Neural crest cell (in vitro differentiated cells): Measurements from ENCODE around the gene MYH7B. TPM values are rescaled to one million over a fixed set of nuclear protein-coding genes. Genes with fewer than 3 reads are reported as not detected.

Experiments used
- DNase-seq: peaks from one replicate; pipeline ENCODE4 v3.0.0; 2021; ENCODE audit warnings: low read depth, mixed read lengths, low spot score
- H3K27ac Mint-ChIP-seq: one replicate; pipeline ENCODE4 v1.8.0; 2021; ENCODE audit warnings: mild to moderate bottlenecking, mixed read lengths; ENCODE audit not compliant: unreplicated experiment
- H3K27me3 Mint-ChIP-seq: 2 replicates; pipeline ENCODE4 v1.8.0; 2021; ENCODE audit warnings: low read depth, mild to moderate bottlenecking, mixed read lengths
- H3K36me3 Mint-ChIP-seq: 2 replicates; pipeline ENCODE4 v1.8.0; 2021; ENCODE audit warnings: low read depth, mild to moderate bottlenecking, mixed read lengths
- H3K4me1 Mint-ChIP-seq: 2 replicates; pipeline ENCODE4 v1.8.0; 2021; ENCODE audit warnings: mixed read lengths
- H3K4me3 Mint-ChIP-seq: one replicate; pipeline ENCODE4 v1.8.0; 2021; ENCODE audit warnings: mild to moderate bottlenecking, mixed read lengths
- H3K9me3 Mint-ChIP-seq: 2 replicates; pipeline ENCODE4 v1.8.0; 2021; ENCODE audit warnings: mixed read lengths
- total RNA-seq: library from RNA; stranded (reverse); gene quantifications from 2 replicates; pipeline ENCODE4 v1.2.1, GENCODE V29; 2021
- TF ChIP-seq, protein P1 (sequence below): fragments of 200-600 bp; sonication (generic); conservative IDR thresholded peaks from 2 replicates; pipeline ENCODE4 v1.5.0; 2021; ENCODE audit warnings: antibody characterized with exemption, mild to moderate bottlenecking

Gene MYH7B
- total RNA-seq, 1 donor from 2014 or later = 0.77 TPM

DNA sequence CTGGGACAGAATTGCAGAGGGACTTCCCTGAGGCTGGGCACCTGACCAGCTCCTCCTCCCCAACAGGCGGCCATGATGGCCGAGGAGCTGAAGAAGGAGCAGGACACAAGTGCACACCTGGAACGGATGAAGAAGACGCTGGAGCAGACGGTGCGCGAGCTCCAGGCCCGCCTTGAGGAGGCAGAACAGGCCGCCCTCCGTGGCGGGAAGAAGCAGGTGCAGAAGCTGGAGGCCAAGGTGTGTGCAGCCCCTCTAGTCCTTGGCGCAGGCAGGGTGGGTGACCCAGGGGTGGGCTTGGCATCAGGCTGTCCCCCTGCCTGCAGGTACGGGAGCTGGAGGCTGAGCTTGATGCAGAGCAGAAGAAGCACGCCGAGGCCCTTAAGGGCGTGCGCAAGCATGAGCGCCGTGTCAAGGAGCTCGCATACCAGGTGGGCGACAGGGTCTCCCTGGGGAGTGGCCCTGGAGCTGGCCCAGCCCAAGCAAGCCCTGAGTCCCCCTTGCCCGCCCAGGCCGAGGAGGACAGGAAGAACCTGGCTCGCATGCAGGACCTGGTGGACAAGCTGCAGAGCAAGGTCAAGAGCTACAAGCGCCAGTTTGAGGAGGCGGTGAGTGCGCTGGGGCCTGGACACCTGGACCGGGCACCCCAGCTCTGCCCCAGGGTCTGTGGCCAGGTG is 45.4 kb downstream of the MYH7B start:
- H3K4me1 Mint-ChIP-seq = no peaks in the 10 kb centered on the region
- no peak for DNase-seq
- peaks cover 5% of the 10 kb centered on the region for H3K27me3 Mint-ChIP-seq
- no peak overlapping the region for H3K27ac Mint-ChIP-seq
- H3K36me3 Mint-ChIP-seq = peaks cover 17% of the 10 kb centered on the region
- no peaks in the 10 kb centered on the region for H3K9me3 Mint-ChIP-seq
- no peak overlapping the region for H3K4me3 Mint-ChIP-seq
- TF ChIP-seq, protein P1, sequence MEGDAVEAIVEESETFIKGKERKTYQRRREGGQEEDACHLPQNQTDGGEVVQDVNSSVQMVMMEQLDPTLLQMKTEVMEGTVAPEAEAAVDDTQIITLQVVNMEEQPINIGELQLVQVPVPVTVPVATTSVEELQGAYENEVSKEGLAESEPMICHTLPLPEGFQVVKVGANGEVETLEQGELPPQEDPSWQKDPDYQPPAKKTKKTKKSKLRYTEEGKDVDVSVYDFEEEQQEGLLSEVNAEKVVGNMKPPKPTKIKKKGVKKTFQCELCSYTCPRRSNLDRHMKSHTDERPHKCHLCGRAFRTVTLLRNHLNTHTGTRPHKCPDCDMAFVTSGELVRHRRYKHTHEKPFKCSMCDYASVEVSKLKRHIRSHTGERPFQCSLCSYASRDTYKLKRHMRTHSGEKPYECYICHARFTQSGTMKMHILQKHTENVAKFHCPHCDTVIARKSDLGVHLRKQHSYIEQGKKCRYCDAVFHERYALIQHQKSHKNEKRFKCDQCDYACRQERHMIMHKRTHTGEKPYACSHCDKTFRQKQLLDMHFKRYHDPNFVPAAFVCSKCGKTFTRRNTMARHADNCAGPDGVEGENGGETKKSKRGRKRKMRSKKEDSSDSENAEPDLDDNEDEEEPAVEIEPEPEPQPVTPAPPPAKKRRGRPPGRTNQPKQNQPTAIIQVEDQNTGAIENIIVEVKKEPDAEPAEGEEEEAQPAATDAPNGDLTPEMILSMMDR = no peak

DNA sequence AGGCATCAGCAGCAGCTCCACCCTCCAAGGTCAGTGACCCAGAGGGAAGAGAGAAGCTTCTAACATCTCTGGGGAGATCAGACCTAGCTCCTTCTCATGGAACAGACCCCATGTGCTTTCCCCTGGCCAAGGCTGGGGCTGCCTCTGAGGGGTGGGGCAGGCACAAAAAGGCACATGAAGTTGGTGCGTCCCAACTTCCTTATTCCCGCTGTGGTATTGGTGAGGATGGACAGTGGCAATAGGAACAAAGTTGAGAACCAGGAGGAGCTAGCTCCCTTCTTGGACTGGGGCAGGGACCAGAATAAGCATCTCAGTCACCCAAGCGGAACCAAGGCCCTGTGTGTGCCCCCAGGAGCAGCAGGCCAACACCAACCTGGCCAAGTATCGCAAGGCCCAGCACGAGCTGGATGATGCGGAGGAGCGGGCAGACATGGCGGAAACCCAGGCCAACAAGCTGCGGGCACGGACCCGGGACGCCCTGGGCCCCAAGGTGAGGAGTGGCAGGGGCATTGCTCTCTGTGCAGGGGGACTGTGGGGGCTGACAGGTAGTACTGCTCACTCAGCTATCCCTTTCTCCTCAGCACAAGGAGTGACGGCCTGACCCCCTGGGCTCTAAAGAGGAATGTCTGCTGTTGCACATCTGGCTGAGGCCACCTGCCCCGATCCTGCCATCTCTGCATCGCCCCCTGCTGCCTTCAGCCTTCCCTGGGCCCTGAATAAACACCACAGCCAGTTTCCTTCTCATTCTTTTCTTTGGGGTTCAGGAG is 46.1 kb downstream of the MYH7B start:
- no peak overlapping the region for H3K4me3 Mint-ChIP-seq

DNA sequence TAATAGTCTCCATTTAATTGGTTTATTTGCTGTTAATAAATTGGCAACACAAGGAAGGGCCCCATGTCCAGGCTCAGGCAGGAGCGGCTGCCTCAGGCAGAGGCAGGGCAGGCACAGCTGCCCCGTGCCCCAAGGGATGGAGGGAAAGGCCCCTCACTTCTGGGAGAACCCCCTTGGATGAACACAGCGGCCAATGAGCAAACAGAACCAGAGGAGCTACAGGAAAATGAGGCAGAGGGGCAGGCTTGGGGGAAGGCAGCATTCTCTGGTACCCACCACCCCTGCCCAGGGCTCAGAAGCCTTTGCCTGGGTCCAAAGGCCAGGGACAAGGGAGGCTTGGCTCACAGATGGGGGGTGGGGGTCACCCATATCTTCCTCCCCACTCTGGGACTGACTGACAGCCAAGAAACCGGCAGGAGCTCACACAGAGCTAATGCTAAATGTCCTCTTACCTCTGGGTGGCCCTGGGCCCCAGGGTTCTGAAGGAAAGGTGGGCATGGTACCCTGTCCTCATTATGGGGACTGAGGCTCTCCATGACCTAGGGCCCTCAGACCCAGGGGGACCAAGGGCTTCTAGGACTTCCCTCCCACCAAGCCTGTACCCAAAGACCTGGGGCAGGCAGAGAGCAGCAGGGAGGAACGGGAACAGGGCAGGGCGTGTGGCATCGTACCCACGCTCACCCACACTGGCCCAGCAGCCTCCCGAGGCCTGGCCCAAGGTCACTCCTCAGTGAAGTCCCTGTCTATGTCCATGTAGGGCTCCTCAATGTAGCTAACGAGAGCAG is 47.0 kb downstream of the MYH7B start:
- no peak for DNase-seq
- H3K4me1 Mint-ChIP-seq = no peaks in the 10 kb centered on the region
- H3K4me3 Mint-ChIP-seq = no peak overlapping the region
- TF ChIP-seq, protein P1 = peak; percentile 17
- H3K27ac Mint-ChIP-seq = no peak overlapping the region
- H3K9me3 Mint-ChIP-seq = no peaks in the 10 kb centered on the region
- peaks cover 4% of the 10 kb centered on the region for H3K27me3 Mint-ChIP-seq
- H3K36me3 Mint-ChIP-seq = peaks cover 21% of the 10 kb centered on the region

More for the DNA sequence above, 46.1 kb downstream of the MYH7B start:
- no peak for DNase-seq
- TF ChIP-seq, protein P1 = peak; percentile 47
- H3K36me3 Mint-ChIP-seq = peaks cover 19% of the 10 kb centered on the region
- no peaks in the 10 kb centered on the region for H3K9me3 Mint-ChIP-seq
- no peak overlapping the region for H3K27ac Mint-ChIP-seq
- H3K4me1 Mint-ChIP-seq = no peaks in the 10 kb centered on the region
- peaks cover 5% of the 10 kb centered on the region for H3K27me3 Mint-ChIP-seq

DNA sequence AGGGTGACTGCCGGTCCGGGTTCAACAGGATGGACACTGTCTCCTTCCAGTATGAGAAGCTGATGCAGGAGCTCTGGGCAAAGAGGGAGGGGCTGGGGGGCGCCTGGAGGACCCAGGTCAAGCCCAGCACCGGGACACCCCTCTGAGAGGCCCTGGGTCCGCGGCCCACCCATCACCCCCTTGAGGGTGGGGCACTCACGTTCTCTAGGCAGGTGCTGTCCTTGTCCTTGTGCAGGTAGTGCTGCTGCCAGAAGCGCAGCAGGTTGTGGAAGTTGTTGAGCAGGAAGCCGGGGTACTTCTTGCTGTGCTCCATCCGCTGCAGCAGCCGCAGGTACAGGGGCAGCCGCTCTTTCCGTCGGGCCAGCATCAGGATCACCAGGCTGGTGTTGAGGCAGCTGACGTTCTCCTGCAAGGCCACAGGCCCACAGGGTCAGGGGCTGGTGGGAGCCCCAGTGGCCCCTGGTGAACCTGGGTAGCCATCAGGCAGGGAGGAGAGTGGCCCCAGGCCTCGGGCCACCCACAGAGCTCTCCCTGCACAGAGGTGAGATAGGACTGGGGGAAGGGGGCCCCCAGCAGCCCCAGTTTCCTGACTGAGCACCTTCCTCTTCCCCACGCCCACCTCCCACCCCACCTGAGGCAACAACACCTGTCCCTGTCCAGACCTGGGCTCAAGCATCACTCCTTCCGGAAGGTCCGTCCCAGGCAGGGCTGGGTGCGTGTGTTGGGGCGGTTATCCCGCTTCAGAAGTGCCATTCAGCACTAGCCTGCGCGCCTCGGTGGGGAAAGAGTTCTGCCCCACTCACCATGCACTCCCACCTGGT is 47.8 kb downstream of the MYH7B start:
- Mint-ChIP-seq H3K27me3 (no peaks in the 10 kb centered on the region), H3K27ac (peak overlapping the region; percentile 81), H3K4me3 (no peak overlapping the region), H3K4me1 (no peaks in the 10 kb centered on the region), H3K36me3 (peaks cover 21% of the 10 kb centered on the region), H3K9me3 (no peaks in the 10 kb centered on the region)
- no peak for DNase-seq
- TF ChIP-seq, protein P1 = no peak
